DND-41 (cell line): ENCODE measurements around the gene FBLN1.

ENCODE experiments used
- EZH2 ChIP-seq: IDR thresholded peaks from 3 replicates; pipeline ENCODE4 v1.6.1; 2012; ENCODE audit warnings: borderline replicate concordance, low read depth, mild to moderate bottlenecking, moderate library complexity, low read length, inconsistent platforms; ENCODE audit not compliant: severe bottlenecking
- TF ChIP-seq, protein P1 (sequence below): IDR thresholded peaks from 2 replicates; pipeline ENCODE4 v1.5.1; 2012; ENCODE audit warnings: borderline replicate concordance, low read length, moderate library complexity, mild to moderate bottlenecking; ENCODE audit not compliant: poor library complexity, severe bottlenecking; ENCODE audit errors: extremely low read depth

DNA sequence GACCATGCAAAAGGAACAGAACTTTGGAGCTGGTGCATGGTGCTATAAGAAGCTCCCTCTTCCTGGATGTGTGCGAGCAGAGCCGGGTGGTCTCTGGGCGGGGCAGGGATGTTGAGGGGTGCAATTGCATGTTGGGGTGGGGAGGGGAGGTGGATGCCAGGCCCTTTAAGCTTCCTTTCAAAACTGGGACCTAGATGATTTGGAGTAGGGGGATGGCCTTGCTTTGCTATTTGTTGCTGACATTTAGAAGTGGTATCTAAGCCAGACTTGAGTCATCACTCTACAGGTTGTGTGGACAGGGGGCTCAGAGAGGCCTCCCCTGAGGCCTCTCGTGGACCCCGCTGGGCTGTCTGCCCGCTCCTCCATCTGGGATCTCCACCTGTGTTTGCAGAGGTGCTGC, 24.8 kb downstream of the FBLN1 start:
- TF ChIP-seq, protein P1, sequence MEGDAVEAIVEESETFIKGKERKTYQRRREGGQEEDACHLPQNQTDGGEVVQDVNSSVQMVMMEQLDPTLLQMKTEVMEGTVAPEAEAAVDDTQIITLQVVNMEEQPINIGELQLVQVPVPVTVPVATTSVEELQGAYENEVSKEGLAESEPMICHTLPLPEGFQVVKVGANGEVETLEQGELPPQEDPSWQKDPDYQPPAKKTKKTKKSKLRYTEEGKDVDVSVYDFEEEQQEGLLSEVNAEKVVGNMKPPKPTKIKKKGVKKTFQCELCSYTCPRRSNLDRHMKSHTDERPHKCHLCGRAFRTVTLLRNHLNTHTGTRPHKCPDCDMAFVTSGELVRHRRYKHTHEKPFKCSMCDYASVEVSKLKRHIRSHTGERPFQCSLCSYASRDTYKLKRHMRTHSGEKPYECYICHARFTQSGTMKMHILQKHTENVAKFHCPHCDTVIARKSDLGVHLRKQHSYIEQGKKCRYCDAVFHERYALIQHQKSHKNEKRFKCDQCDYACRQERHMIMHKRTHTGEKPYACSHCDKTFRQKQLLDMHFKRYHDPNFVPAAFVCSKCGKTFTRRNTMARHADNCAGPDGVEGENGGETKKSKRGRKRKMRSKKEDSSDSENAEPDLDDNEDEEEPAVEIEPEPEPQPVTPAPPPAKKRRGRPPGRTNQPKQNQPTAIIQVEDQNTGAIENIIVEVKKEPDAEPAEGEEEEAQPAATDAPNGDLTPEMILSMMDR: no peak
- no peak for TF ChIP-seq EZH2
